IPS-18a (cell line): ENCODE results near the gene SNAPC5.

Source experiments
- H3K27ac ChIP-seq: one replicate; pipeline ENCODE4 v1.5.1; 2013; ENCODE audit warnings: low read length
- H3K27me3 ChIP-seq: one replicate; pipeline ENCODE4 v1.6.1; 2013; ENCODE audit warnings: mild to moderate bottlenecking, low read length; ENCODE audit not compliant: control insufficient read depth, insufficient read depth
- H3K36me3 ChIP-seq: one replicate; pipeline ENCODE4 v1.6.1; 2013; ENCODE audit warnings: low read depth, low read length; ENCODE audit not compliant: control insufficient read depth
- H3K4me1 ChIP-seq: one replicate; pipeline ENCODE4 v1.6.1; 2013; ENCODE audit warnings: low read depth, low read length; ENCODE audit not compliant: control insufficient read depth
- H3K4me3 ChIP-seq: one replicate; pipeline ENCODE4 v1.5.1; 2013; ENCODE audit warnings: low read length
- H3K9ac ChIP-seq: one replicate; pipeline ENCODE4 v1.6.1; 2013; ENCODE audit warnings: mild to moderate bottlenecking, low read length, moderate library complexity
- H3K9me3 ChIP-seq: one replicate; pipeline ENCODE4 v1.6.1; 2013; ENCODE audit warnings: low read depth, low read length; ENCODE audit not compliant: control insufficient read depth

The SNAPC5 gene

GRCh38 chr15:66497502-66498455 lies at the start of gene SNAPC5:
SNAPC5 (minus strand) TSS chr15:66497762; CDS start chr15:66497731, 31 bp downstream.
- peaks cover 3% of the 10 kb centered on the region for H3K4me1 ChIP-seq
- H3K36me3 ChIP-seq, result peaks cover 69% of the 10 kb centered on the region
- H3K27me3 ChIP-seq, result no peaks in the 10 kb centered on the region
- H3K9me3 ChIP-seq, result no peaks in the 10 kb centered on the region
- H3K9ac ChIP-seq, result peak within 1 kb of the TSS; percentile 93
- peak within 1 kb of the TSS; percentile 83 for H3K27ac ChIP-seq
- peak within 1 kb of the TSS; percentile 74 for H3K4me3 ChIP-seq

- H3K9me3 ChIP-seq, result no peaks in the 10 kb centered on the region
Observed at GRCh38 chr15:66545255-66545654, 47.7 kb upstream of the SNAPC5 start.

GRCh38 chr15:66542896-66543295 lies 45.3 kb upstream of the SNAPC5 start:
- Histone ChIP-seq H3K9ac (no peak overlapping the region), H3K4me1 (no peaks in the 10 kb centered on the region), H3K27me3 (no peaks in the 10 kb centered on the region), H3K36me3 (peaks cover 29% of the 10 kb centered on the region), H3K27ac (no peak overlapping the region), H3K9me3 (no peaks in the 10 kb centered on the region), H3K4me3 (no peak overlapping the region)

More at GRCh38 chr15:66545255-66545654, 47.7 kb upstream of the SNAPC5 start:
- Histone ChIP-seq H3K36me3 (peaks cover 24% of the 10 kb centered on the region), H3K4me3 (no peak overlapping the region), H3K9ac (no peak overlapping the region), H3K27me3 (no peaks in the 10 kb centered on the region), H3K27ac (no peak overlapping the region), H3K4me1 (no peaks in the 10 kb centered on the region)

- Histone ChIP-seq H3K4me3 (no peak overlapping the region), H3K9ac (no peak overlapping the region), H3K27me3 (no peaks in the 10 kb centered on the region), H3K9me3 (no peaks in the 10 kb centered on the region), H3K36me3 (peaks cover 50% of the 10 kb centered on the region), H3K27ac (no peak overlapping the region), H3K4me1 (no peaks in the 10 kb centered on the region)
Observed at GRCh38 chr15:66535056-66535455, 37.5 kb upstream of the SNAPC5 start.

- no peaks in the 10 kb centered on the region for H3K27me3 ChIP-seq
- H3K27ac ChIP-seq, result no peak overlapping the region
- no peak overlapping the region for H3K4me3 ChIP-seq
- peaks cover 59% of the 10 kb centered on the region for H3K36me3 ChIP-seq
- no peaks in the 10 kb centered on the region for H3K4me1 ChIP-seq
- H3K9ac ChIP-seq, result no peak overlapping the region
- H3K9me3 ChIP-seq, result no peaks in the 10 kb centered on the region
Observed at GRCh38 chr15:66524838-66525237, 27.3 kb upstream of the SNAPC5 start.

- Histone ChIP-seq H3K9me3 (no peaks in the 10 kb centered on the region), H3K36me3 (peaks cover 53% of the 10 kb centered on the region), H3K27me3 (no peaks in the 10 kb centered on the region), H3K9ac (no peak overlapping the region), H3K27ac (no peak overlapping the region), H3K4me1 (no peaks in the 10 kb centered on the region), H3K4me3 (no peak overlapping the region)
Observed at GRCh38 chr15:66523926-66524325, 26.4 kb upstream of the SNAPC5 start.

GRCh38 chr15:66515901-66516322 lies 18.4 kb upstream of the SNAPC5 start:
- H3K4me3 ChIP-seq, result no peak overlapping the region
- H3K4me1 ChIP-seq, result peaks cover 5% of the 10 kb centered on the region
- no peaks in the 10 kb centered on the region for H3K27me3 ChIP-seq
- H3K36me3 ChIP-seq, result peaks cover 45% of the 10 kb centered on the region
- no peaks in the 10 kb centered on the region for H3K9me3 ChIP-seq
- no peak overlapping the region for H3K9ac ChIP-seq
- H3K27ac ChIP-seq, result no peak overlapping the region

GRCh38 chr15:66514586-66514985 lies 17.0 kb upstream of the SNAPC5 start:
- Histone ChIP-seq H3K36me3 (peaks cover 40% of the 10 kb centered on the region), H3K4me3 (no peak overlapping the region), H3K27me3 (no peaks in the 10 kb centered on the region), H3K9me3 (no peaks in the 10 kb centered on the region), H3K27ac (no peak overlapping the region), H3K4me1 (peaks cover 5% of the 10 kb centered on the region), H3K9ac (no peak overlapping the region)

- Histone ChIP-seq H3K4me3 (no peak overlapping the region), H3K9ac (no peak overlapping the region), H3K36me3 (peaks cover 12% of the 10 kb centered on the region), H3K27ac (no peak overlapping the region), H3K4me1 (no peaks in the 10 kb centered on the region), H3K27me3 (no peaks in the 10 kb centered on the region), H3K9me3 (no peaks in the 10 kb centered on the region)
Observed at GRCh38 chr15:66508293-66508883, 10.8 kb upstream of the SNAPC5 start.

- Histone ChIP-seq H3K27me3 (no peaks in the 10 kb centered on the region), H3K9ac (peak overlapping the region; percentile 96), H3K27ac (no peak overlapping the region), H3K9me3 (no peaks in the 10 kb centered on the region), H3K4me1 (no peaks in the 10 kb centered on the region), H3K4me3 (peak overlapping the region; percentile 91), H3K36me3 (peaks cover 38% of the 10 kb centered on the region)
Observed at GRCh38 chr15:66505818-66506217, 8.3 kb upstream of the SNAPC5 start.

GRCh38 chr15:66505430-66505811 lies 7.9 kb upstream of the SNAPC5 start:
- no peaks in the 10 kb centered on the region for H3K9me3 ChIP-seq
- H3K4me3 ChIP-seq, result peak overlapping the region; percentile 91
- H3K27me3 ChIP-seq, result no peaks in the 10 kb centered on the region
- peaks cover 39% of the 10 kb centered on the region for H3K36me3 ChIP-seq
- no peaks in the 10 kb centered on the region for H3K4me1 ChIP-seq
- H3K9ac ChIP-seq, result peak overlapping the region; percentile 96
- H3K27ac ChIP-seq, result peak overlapping the region; percentile 88
